Stimulated activated CD4-positive, alpha-beta T cell treated with anti-CD3 and anti-CD28 coated beads, Interleukin-4, amount 100 ng/mL, for 24 hours (primary cell): ENCODE data around the gene C19orf85.
A peak's percentile ranks its signal among the peaks of the same experiment; 100 is the strongest.

Experiments
- DNase-seq: peaks from one replicate; pipeline ENCODE4 v3.0.0-alpha.2; 2020

The C19orf85 gene

GRCh38 chr19:55488986-55489710, 24.6 kb upstream of the C19orf85 start:
- no peak for DNase-seq

GRCh38 chr19:55487924-55488687, 23.6 kb upstream of the C19orf85 start, which contains the start of gene SSC5D:
TSS of gene SSC5D (plus strand) at chr19:55488436. CDS start at chr19:55488590, 154 bp downstream.
- no peak for DNase-seq

GRCh38 chr19:55486971-55487923, 22.7 kb upstream of the C19orf85 start:
- peak; percentile 65 for DNase-seq

- no peak for DNase-seq
Measured at GRCh38 chr19:55486043-55486970, 21.8 kb upstream of the C19orf85 start.

- DNase-seq = no peak
Measured at GRCh38 chr19:55485439-55486011, 21.0 kb upstream of the C19orf85 start.

- DNase-seq = peak; percentile 63
Measured at GRCh38 chr19:55484593-55485438, 20.3 kb upstream of the C19orf85 start, which contains the start of gene NAT14. TSS of gene NAT14 (plus strand) at chr19:55485188. CDS start at chr19:55485709, 521 bp downstream.

- DNase-seq = no peak
Measured at GRCh38 chr19:55483706-55484592, 19.4 kb upstream of the C19orf85 start.

- DNase-seq = no peak
Measured at GRCh38 chr19:55482967-55483705, 18.6 kb upstream of the C19orf85 start.

- no peak for DNase-seq
Measured at GRCh38 chr19:55482156-55482961, 17.8 kb upstream of the C19orf85 start.

- DNase-seq = no peak
Measured at GRCh38 chr19:55481794-55482155, 17.2 kb upstream of the C19orf85 start.

GRCh38 chr19:55481148-55481793, 16.7 kb upstream of the C19orf85 start:
- no peak for DNase-seq

- no peak for DNase-seq
Measured at GRCh38 chr19:55479451-55480230, 15.1 kb upstream of the C19orf85 start.

GRCh38 chr19:55479045-55479444, 14.5 kb upstream of the C19orf85 start:
- no peak for DNase-seq

GRCh38 chr19:55478364-55478763, 13.8 kb upstream of the C19orf85 start:
- no peak for DNase-seq

GRCh38 chr19:55477905-55478304, 13.4 kb upstream of the C19orf85 start:
- DNase-seq = no peak

GRCh38 chr19:55476100-55476775, 11.7 kb upstream of the C19orf85 start, which contains the start of gene ZNF628:
TSS of gene ZNF628 (plus strand) at chr19:55476617. CDS start at chr19:55479911, 3,294 bp downstream.
- DNase-seq = peak; percentile 99
